Activated CD8-positive, alpha-beta memory T cell treated with anti-CD3 and anti-CD28 coated beads, Interleukin-2, amount 50 U/mL, for 4 hours (primary cell): ENCODE data around the gene RHOJ.
"Not testable (repeated sequence)": the region's sequence is repeated elsewhere in the genome, so short reads cannot be mapped to it uniquely, and the experiment has no call there.

ENCODE experiments used
- DNase-seq: peaks from one replicate; pipeline ENCODE4 v3.0.0-alpha.2; 2020

Gene RHOJ

DNA sequence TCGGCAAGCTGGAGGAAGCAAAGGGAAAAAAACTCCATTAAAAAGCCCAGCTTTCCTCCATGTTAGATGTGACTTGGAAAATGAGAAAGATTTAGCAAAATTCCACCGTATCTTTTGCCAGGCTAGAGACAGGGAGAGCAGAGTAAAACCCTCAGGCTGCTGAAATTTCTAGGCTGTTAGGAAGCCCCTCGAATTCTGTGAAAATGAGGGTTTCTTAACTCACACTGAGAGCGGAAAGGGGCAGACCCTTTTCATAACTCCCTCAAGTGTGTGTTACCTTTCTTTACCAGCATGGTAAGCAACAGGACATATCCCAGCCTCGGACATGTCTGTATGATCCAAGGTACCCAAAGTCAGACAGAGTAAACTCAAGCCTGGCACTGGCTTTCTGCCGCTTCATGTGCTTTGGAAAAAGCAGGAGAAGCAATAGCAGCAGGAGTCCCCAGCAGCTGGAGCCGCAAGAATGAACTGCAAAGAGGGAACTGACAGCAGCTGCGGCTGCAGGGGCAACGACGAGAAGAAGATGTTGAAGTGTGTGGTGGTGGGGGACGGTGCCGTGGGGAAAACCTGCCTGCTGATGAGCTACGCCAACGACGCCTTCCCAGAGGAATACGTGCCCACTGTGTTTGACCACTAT, at the start of gene RHOJ:
Gene RHOJ (plus strand): TSS at position 37 of the 637 bp plus-strand sequence. CDS start 427 bp downstream, at position 464.
- DNase-seq = no peak

DNA sequence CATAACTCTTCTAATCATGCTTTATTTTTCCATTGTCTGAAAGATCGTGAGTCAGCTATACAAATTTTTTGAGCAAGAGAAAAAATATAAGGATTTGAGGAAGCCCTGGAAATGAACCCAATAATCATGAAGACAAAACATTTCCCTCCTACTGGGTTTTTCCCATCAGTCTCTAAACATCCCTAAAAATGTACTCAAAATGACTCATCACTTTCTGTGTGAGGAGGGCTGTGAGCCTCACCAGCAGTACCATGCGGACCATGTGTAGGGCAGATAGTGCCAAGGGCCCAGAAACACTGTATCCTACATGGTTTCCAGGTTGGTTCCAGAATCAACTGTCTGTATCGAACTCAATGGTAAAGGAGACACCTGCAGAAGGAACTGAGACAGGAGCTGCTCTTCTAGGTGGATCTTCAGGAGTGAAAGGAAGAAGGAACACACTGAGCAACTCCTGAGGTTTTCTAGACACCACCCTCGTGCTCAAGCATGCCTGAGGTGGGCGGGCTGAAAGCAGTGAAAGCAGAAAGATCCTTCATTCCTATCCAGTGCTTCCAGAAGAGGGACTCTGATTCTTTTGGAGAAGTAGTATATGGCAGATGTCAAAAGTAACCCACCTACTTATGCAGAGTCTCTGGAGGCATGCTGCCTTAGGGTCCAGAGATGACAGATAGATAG, 48.6 kb upstream of the RHOJ start:
- no peak for DNase-seq

DNA sequence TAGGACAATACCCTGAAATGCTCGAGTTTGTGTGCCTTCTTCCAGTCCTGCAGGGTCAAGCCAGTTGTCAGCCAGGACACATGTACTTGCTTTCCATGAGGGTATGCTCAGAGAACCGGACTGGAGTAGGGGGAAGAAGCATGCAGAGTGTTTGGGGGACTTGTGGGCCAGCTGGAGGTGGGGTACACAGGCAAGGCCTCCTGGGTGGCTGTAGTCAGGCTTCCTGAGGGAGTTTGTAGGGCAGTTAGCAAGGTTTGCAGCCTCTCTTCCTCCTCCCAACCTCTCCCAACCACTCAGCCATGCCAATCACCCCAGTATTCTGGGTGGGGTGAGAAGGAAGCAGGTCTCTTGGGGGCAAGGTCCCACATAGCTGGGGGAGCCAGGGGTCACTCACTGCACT, 47.0 kb upstream of the RHOJ start:
- no peak for DNase-seq

DNA sequence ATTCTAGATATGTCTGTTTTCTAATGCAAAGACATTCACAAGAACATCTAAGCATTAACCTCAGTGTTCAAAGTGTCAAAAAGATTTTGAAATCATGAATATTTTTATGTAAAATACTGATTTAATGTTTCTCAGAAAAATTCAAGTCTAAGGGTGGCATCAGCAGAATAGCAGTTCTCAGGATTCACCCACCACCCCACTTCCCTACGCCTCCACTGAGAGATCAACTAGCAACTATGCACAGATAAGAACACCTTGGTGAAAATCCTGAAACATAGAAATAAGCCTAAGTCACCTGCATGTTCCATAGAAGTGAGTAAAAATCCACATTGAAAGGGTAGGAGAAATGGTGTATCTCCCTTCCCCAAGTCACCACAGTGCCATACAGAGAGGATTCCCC, 40.9 kb upstream of the RHOJ start:
- DNase-seq = no peak

DNA sequence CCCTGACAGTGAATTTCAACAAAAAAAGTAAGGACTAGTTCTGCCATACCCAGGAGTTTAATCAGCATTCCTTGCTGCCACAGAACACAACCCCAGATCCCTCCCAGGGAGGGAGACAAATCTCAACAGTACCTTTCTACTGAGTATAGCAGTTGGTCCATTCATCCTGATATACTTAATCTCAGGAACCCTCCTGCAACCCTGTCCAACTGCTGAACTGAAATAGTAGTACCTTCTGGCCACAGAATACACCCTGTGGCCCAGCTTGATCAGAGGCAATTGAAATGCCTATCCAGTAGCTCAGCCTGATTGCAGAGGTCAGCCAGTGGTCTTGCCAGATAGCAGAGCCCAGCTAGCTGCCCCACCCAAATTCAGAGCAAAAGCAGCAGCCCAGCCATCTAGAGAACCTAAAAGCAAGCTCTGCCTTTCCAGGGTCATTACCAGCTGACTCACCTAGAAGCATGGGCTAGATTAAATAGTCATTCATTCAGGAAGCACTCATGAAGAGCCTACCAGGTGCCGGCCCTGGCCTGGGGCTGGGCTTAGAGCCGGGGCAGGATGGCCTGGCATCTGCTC, 40.0 kb upstream of the RHOJ start:
- DNase-seq = no peak

DNA sequence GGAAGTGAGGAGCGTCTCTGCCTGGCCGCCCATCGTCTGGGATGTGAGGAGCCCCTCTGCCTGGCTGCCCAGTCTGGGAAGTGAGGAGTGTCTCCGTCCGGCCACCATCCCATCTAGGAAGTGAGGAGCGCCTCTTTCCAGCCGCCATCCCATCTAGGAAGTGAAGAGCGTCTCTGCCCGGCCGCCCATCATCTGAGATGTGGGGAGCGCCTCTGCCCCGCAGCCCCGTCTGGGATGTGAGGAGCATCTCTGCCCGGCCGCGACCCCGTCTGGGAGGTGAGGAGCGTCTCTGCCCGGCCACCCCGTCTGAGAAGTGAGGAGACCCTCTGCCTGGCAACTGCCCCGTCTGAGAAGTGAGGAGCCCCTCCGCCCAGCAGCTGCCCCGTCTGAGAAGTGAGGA, 39.0 kb upstream of the RHOJ start:
- not testable (repeated sequence) for DNase-seq

DNA sequence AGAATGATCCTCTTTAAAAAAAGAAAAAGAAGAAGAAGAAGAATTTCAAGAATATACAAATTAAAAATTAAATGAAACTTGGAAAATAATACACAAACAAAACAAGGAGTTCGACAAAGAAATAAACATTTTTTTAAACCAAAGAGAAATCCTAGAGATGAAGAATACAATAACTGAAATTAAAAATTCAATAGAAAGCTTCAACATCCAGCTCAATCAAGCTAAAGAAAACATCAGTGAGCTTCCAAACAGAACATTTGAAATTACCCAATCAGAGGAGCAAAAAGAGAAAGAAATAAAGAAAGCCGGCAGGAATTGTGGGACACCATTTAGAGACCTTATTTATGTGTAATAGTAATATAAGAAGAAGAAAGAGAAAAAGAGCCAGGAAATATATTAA, 37.2 kb upstream of the RHOJ start:
- DNase-seq = no peak

DNA sequence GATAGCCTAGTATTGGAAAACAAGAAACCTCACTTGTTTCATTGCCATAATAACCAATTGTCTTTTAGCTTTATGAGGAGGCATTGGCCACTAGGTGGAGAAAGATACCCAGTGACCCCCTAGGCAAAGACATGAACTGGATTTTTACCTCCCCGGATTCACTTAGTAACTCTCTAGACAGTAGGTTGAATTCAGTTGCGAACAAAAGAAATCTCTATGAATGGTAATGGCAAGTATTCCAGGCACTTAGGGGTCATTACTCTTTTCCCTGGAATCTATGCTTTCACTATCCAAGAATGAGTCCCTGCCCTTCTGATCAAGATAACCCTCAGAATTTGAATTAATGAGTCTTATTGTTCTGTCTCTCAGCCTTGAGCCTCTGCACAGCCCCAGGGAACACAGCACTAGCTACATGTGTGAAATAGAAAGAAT, 29.5 kb upstream of the RHOJ start:
- DNase-seq = no peak

DNA sequence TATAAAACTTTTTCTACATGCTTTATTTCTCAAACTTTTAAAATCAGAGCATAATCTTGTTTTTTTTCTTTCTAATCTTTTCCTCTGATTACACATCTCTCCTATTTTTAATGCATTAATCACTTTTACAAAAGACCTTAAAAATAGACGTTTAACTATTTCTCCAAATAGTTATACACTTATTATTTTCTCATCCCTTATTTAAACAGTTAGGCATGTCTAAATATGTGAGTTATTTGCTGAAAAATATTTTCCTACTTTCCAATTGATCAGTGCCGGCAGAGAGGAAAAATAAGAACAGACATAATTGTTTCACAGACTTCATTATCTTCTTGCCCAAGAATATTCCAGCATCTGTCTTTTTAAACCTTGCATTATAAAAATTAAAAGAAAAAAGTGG, 28.7 kb upstream of the RHOJ start:
- no peak for DNase-seq

DNA sequence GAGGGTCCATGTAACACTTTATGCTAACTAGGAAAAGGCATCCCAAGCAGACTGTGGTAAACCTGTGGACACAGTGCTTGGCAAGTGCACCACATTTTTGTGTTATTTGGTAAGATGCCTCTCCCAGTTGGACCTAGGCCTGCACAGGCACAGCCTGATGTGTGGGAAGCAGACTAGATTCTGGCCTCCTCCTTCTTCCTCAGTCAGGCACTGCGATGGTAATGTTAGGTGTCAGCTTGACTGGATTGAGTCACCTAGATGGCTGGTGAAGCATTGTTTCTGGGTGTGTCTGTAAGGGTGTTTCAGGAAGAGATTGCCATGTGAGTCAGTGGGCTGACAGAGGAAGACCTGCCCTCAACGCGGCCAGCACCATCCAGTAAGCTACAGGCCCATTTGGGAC, 25.3 kb upstream of the RHOJ start:
- DNase-seq = no peak

DNA sequence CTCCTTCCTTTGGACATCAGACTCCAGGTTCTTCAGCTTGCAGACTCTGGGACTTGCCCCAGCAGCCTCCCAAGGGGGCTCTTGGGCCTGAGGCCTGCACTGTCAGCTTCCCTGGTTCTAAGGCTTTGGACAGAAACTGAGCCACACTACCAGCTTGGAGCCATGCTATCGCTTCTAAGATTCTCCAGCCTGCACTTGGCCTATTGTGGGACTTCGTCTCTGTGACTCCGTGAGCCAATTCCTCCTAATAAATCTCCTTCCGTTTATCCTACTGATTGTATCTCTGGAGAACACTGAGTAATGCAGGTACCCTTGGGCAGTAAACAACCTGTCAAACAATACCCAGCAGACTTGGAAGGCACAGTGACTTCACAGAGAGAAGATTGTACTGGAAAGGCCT, 24.9 kb upstream of the RHOJ start:
- DNase-seq = no peak

DNA sequence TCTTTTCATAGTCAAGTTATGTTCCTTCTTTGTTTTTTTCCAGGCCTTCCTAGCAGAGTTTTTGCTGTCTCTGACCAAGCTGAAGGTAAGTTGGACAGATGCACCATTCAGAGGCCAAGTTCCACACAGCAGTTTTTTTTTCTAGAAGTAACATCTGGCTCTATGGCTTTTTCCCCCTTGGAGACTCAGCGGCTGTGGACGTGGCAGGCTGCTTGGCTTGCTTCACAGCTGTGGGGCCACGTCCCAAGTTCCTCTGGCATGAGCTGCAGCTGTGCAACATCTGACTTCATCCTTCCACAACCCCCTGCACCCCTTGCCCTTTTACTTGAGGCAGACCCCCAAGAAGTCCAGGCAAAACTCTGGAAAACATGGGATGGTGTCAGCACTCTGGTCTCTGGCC, 24.2 kb upstream of the RHOJ start:
- no peak for DNase-seq

DNA sequence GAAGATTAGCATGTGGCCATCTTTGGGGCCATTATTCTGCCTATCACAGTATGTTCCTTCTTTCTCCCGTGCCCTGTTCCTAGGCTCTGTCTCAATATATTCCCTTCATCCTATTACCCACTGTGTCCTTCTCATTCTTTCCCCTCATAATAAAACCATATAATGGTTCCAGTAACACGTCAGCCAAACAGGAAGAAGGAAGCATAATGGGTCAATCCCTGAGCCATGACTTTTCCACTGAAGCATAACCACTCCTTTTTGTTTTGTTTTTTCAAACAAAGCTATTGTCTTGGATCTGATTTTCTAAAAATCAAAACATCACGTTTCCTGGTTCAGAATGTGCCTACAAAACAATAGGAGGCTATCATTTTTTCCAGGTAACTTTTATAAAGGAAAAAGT, 21.3 kb upstream of the RHOJ start:
- no peak for DNase-seq

DNA sequence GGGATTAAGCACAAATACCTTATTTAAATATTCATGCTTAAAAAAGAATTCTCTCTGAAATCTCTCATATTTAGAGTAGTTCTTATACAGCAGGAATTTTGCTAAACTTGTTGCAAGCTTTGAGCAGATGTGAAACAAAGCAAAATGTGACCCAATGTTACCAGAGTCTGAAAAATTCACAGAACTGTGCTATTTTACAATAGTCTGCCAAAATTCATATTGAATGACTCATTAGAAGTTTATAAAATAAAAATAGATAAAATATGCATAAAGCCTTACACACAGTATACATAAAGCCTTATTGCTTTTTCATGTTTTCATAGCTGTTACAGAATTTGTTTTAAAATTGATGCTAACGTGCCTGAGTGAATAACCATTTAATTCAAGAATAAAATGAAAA, 17.8 kb upstream of the RHOJ start:
- no peak for DNase-seq

DNA sequence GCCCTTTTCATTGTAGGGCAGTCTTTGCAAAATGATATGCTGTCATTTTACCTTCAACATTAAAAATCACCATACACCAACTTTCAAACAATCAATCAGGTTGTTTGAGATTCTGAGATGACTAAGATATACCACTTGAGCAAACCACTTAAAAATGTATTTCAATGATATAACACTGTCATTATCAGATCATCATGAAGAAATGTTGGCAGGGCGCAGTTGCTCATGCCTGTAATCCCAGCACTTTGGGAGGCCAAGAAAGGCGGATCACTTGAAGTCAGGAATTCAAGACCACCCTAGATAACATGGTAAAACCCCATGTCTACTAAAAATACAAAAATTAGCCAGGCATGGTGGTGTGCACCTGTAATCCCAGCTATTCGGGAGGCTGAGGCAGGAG, 13.0 kb upstream of the RHOJ start:
- no peak for DNase-seq

DNA sequence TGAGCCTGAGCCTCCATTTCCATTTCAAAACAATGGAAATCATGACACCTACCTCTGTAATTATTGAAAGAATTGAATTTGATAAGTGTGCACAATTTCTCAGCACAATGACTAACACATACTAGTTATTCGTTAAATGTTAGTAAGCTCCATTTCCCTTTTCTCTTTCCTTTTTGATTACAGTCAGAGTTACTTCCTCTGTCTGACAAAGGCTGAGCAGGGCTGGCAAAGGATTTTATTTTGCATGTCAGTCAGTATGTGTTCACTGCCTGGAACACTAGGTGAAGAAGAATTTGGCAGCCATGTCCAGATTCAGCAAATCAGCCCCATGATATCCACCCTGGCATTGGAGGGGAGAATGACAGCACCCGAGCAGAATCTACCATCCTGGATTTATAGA, 12.2 kb upstream of the RHOJ start:
- no peak for DNase-seq

DNA sequence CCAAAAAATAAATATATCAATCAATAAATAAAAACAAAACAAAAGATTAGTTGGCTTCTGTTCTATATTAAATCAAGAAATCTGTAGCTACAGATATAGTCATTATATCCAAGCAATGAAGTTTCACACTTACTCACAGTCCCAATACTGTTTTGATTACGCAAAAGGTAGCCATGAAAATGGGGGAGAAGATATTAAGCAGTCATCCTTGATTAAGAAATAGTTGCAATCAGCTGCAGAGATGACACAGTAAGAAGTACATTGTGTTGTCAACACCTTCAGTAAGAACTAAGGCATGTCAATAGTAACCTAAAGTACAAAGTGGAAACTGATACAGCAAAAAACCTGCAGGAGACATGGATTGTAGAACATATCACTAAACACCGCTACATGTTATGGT, 11.0 kb upstream of the RHOJ start:
- DNase-seq = no peak

DNA sequence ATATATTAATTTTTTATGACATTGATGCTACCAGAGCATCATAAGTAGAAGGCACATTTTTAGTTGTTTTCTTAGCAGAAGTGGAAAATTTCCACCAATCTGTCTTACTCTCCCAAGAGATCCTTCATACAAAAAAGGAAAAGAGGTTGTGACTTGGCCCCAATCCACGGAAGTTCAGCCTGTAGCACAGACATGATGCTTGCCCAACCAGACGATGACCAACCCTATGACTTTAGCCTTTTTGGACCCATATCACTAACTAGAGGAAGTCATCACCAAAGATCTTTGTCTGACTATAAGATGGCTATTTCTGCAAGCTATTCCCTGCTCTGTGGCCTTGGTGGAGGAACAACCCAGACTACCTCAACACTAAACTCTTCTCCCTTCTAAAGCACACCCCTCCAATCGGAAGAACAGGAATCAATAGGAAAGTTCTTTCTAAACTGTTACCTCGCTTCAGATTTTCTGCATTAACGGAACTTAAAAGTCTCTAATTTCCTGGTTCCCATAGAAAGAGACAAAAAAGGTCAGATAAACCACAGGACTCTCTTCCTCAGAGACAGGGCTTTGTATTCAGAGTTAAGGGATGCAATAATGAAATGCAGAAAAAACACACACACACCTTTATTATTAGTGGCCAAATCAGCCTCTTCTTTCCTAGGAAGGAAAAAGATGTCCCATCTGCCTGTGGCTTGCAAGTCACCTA, 4.1 kb upstream of the RHOJ start:
- no peak for DNase-seq

DNA sequence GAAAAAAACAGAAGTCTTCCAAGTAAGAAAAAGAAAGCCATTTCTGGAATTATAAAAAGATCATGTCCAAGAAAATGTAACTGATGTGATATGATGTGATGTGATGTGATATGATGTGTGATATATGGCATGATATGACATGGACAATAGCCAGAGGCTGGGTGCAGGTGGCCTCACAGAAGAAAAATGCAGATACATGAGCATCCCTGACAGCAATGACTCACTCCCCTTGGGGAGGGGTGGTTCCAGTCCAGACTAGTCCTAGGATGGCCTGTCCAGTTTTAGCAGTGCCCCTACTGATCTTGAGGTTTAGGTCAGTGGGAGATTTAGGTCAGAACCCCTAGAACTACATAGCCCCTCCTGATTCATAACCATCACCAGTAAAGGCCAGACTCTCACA, 3.5 kb upstream of the RHOJ start:
- DNase-seq = no peak

DNA sequence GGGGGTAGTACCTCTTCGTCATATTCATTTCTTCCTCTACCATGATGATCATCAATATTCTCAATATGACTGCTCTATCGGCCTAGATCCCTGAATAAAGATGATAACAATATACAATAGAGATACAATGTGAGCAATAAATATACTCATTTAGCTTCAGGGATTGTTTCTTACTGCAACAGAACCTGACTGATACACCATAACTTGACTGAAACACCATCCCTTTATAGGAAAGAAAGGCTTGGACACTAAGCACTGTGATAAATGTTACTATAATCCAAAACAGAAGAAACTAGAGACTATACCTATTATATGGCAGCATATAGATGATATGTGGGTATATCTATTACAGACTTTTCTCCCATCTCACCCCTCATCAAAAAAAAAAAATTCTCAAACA, 1.2 kb upstream of the RHOJ start:
- no peak for DNase-seq

DNA sequence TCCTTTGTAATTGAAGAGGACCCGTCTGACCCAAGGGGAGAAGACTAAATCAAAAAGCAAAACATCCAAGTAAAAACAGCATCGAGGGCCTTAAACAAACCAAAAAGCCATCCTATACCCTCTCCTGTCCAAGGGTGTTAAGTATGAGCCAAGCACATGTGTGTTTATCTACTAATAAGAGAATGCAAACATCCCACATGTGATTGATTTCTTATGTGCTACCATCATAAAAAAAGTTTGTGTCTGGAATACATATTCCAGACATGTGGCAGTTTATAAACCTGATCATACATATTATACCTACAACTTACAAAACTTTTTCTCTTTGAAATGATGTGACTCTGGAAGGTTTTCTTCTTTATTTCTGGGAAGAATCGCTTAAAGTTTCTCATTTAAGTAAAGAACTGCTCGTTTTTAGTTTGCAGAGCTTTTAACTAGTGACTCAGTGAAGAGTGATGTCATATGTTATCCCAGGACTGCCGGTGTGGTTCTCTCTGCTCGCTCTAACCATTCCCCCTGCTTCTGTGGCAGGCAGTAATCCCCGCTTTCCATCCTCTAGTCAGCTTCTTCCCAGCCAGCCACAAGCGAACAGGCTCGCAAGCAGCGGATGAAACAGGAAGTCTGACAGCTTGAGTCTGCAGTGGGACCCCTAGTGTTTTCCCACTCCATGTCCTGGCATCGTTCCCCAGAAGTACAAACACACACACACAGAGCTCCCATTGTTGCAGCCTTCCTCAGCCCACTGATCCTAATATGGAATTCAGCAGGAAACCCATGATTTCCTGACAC, 431 bp upstream of the RHOJ start:
- DNase-seq = no peak

DNA sequence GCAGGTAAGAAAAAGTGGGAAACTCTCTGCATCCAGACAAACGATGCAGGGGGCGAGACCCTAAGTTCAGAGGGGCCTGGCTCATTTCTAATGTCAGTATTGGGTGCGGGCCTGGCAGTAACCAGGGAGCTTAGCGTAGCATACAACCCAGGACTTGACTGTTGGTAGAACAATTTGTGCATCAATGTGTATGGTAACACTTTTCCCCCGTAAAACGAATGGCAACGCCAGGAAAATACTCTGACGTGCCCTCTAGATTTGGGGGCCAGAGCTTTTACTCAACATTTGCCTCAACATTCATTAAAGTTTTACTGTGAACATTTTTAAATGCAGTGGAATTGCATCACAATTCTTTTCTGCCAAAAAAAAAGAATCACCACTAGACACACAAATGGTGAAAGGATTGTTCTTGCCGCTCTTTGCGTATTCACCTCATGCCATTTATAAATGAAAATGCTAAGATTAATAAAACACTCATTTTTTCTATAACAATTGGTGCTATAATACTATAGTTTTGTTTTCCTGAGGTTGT, 867 bp downstream of the RHOJ start:
- DNase-seq = no peak

DNA sequence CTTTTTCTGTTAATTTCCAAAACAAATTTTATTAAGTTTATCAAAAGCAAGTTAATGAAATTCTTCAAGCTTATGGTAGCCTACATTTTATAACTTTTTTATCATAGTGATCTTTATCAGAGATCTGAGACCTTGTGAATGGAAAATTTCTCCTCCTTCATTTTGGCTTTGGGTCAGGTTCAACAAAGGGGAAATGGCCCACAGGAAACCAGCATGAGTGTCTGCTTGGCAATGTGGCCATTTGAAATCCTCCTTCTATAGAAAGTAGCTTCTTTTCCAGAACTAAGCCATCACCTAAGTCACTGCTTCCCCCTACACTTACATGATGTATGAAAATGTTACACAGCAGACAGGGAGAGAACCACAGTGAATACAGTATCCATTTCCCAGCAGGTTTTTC, 1.6 kb downstream of the RHOJ start:
- no peak for DNase-seq
